ENCODE results near the gene PTPN3. TPM values are rescaled to one million over a fixed set of nuclear protein-coding genes. Genes with fewer than 3 reads are reported as not detected.

Gene PTPN3
- total RNA-seq, 1 experiment from 2014 or later, result 1.1 TPM

DNA sequence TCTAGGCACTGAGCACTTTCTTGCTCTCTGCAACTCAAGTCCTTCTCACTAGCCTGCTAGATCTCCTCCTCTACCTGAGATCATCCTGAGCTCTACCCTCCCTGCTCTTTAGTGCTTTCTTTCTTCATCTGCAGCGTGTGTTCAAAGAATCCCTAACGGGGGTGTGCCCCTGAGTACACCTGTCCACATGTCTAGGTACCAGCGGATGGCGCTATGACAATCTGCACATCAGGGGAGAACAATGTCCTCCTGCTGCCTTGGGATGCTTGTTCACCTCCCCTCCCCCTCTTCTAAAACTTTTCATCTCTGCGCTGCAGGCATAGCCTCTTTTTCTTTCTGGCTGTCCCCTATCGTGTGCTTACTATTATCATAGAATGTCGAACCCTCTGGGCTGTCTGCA, 42.7 kb downstream of the PTPN3 start:
- H3K4me3 ChIP-seq (ENCODE audit: low read depth, low read length, poor library complexity, severe bottlenecking), result no peak overlapping the region
- intact Hi-C loops (cut with micrococcal nuclease; ENCODE audit: unreplicated experiment), result no loop called here
- ChIA-PET CTCF (no interaction called here), POLR2A (ENCODE audit: low non-redundant PET) (no interaction called here)
- DNase-seq (ENCODE audit: low spot score), result no peak
- no peaks in the 10 kb centered on the region for H3K9me3 ChIP-seq (ENCODE audit: low read depth, low read length, poor library complexity, severe bottlenecking)
- TF ChIP-seq CTCF (conservative IDR thresholded peaks at IDR 0.05; ENCODE audit: low read depth, low read length), result no peak
- TF ChIP-seq EZH2 (IDR thresholded peaks at IDR 0.05; ENCODE audit: borderline replicate concordance, low read depth, low read length, poor library complexity, severe bottlenecking), result no peak
- no peaks in the 10 kb centered on the region for H3K36me3 ChIP-seq (ENCODE audit: insufficient read depth, low read length, poor library complexity, severe bottlenecking)
- no peaks in the 10 kb centered on the region for H3K27me3 ChIP-seq (replicated peaks; ENCODE audit: insufficient read depth, low read depth, low read length, poor library complexity)
- no peak overlapping the region for H3K27ac ChIP-seq (ENCODE audit: low read depth, low read length, poor library complexity, severe bottlenecking)
- H3K4me1 ChIP-seq (ENCODE audit: insufficient read depth, low read length, poor library complexity, severe bottlenecking), result no peaks in the 10 kb centered on the region
- no TSS peak for BruUV-seq (replicated peaks)

GRCh38 chr9:109454601-109455155, 43.4 kb downstream of the PTPN3 start:
- TF ChIP-seq EZH2 (IDR thresholded peaks at IDR 0.05; ENCODE audit: borderline replicate concordance, low read depth, low read length, poor library complexity, severe bottlenecking) (no peak), CTCF (conservative IDR thresholded peaks at IDR 0.05; ENCODE audit: low read depth, low read length) (no peak)
- no TSS peak for BruUV-seq (replicated peaks)
- POLR2A ChIA-PET (ENCODE audit: low non-redundant PET), result no interaction called here

GRCh38 chr9:109454041-109454440, 44.1 kb downstream of the PTPN3 start:
- no TSS peak for BruUV-seq (replicated peaks)
- TF ChIP-seq EZH2 (IDR thresholded peaks at IDR 0.05; ENCODE audit: borderline replicate concordance, low read depth, low read length, poor library complexity, severe bottlenecking) (no peak), CTCF (conservative IDR thresholded peaks at IDR 0.05; ENCODE audit: low read depth, low read length) (no peak)
- POLR2A ChIA-PET (ENCODE audit: low non-redundant PET), result no interaction called here
- Histone ChIP-seq H3K27ac (ENCODE audit: low read depth, low read length, poor library complexity, severe bottlenecking) (no peak overlapping the region), H3K4me3 (ENCODE audit: low read depth, low read length, poor library complexity, severe bottlenecking) (no peak overlapping the region), H3K27me3 (replicated peaks; ENCODE audit: insufficient read depth, low read depth, low read length, poor library complexity) (no peaks in the 10 kb centered on the region), H3K9me3 (ENCODE audit: low read depth, low read length, poor library complexity, severe bottlenecking) (no peaks in the 10 kb centered on the region), H3K4me1 (ENCODE audit: insufficient read depth, low read length, poor library complexity, severe bottlenecking) (no peaks in the 10 kb centered on the region), H3K36me3 (ENCODE audit: insufficient read depth, low read length, poor library complexity, severe bottlenecking) (no peaks in the 10 kb centered on the region)
- no peak for DNase-seq (ENCODE audit: low spot score)
- intact Hi-C loops (cut with micrococcal nuclease; ENCODE audit: unreplicated experiment), result no loop called here
- CTCF ChIA-PET, result no interaction called here

More at GRCh38 chr9:109454601-109455155, 43.4 kb downstream of the PTPN3 start:
- H3K27ac ChIP-seq (ENCODE audit: low read depth, low read length, poor library complexity, severe bottlenecking), result no peak overlapping the region
- CTCF ChIA-PET, result no interaction called here
- intact Hi-C loops (cut with micrococcal nuclease; ENCODE audit: unreplicated experiment), result no loop called here
- DNase-seq (ENCODE audit: low spot score), result no peak
- no peak overlapping the region for H3K4me3 ChIP-seq (ENCODE audit: low read depth, low read length, poor library complexity, severe bottlenecking)
- no peaks in the 10 kb centered on the region for H3K4me1 ChIP-seq (ENCODE audit: insufficient read depth, low read length, poor library complexity, severe bottlenecking)
- H3K36me3 ChIP-seq (ENCODE audit: insufficient read depth, low read length, poor library complexity, severe bottlenecking), result no peaks in the 10 kb centered on the region
- H3K27me3 ChIP-seq (replicated peaks; ENCODE audit: insufficient read depth, low read depth, low read length, poor library complexity), result no peaks in the 10 kb centered on the region
- H3K9me3 ChIP-seq (ENCODE audit: low read depth, low read length, poor library complexity, severe bottlenecking), result no peaks in the 10 kb centered on the region
